Mammary epithelial cell (primary cell): Measurements from ENCODE around the gene TELO2.

Source experiments
- CTCF ChIP-seq, 2 donors: IDR thresholded peaks in 1 of 2; conservative IDR thresholded peaks in 1 of 2; 2 replicates each; pipeline ENCODE4 v1.5.1; 2011 to 2012; ENCODE audit warnings: inconsistent platforms in 2 of 2, low read length in 2 of 2, mild to moderate bottlenecking in 2 of 2, control low read depth in 1 of 2, low read depth in 1 of 2; ENCODE audit not compliant: insufficient read depth in 1 of 2; ENCODE audit errors: extremely low read depth in 1 of 2
- EZH2 ChIP-seq: IDR thresholded peaks from 2 replicates; pipeline ENCODE4 v1.6.1; 2012; ENCODE audit warnings: low read length, inconsistent platforms, borderline replicate concordance

- TF ChIP-seq CTCF (conservative IDR thresholded peaks at IDR 0.05 in 1 of 2, IDR thresholded peaks at IDR 0.05 in 1 of 2; ENCODE audit: extremely low read depth in 1 of 2, insufficient read depth in 1 of 2, low read depth in 1 of 2, low read length in 2 of 2) (no peak), EZH2 (no peak)
Observed at GRCh38 chr16:1492923-1493745, at the start of gene TELO2.
